Stimulated activated CD4-positive, alpha-beta T cell treated with anti-CD3 and anti-CD28 coated beads, TNF-alpha, amount 100 ng/mL, for 48 hours (primary cell): Measurements from ENCODE around the gene MSN.

Experiments used
- DNase-seq, 3 donors: peaks; one replicate each; pipeline ENCODE4 v3.0.0-alpha.2; 2020; ENCODE audit warnings: low read depth in 3 of 3

Gene MSN

DNA sequence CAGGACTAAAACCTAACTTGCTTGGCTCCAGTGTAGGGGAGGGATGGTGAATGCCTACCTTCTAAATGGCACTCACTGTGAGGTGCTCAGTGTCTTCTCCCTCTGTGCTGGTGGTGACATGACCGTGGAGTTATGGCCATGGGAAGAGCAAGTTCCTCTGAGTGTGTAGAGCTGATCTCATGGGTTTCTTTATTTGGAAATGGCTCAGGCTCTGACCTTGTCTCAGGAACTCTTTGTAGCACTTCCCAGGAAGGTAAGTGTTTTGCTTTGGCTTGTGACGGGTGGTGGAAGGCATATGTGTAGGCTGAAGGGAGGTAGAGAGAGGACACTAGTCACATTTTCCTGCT, 6.4 kb downstream of the MSN start:
- no peak for DNase-seq

DNA sequence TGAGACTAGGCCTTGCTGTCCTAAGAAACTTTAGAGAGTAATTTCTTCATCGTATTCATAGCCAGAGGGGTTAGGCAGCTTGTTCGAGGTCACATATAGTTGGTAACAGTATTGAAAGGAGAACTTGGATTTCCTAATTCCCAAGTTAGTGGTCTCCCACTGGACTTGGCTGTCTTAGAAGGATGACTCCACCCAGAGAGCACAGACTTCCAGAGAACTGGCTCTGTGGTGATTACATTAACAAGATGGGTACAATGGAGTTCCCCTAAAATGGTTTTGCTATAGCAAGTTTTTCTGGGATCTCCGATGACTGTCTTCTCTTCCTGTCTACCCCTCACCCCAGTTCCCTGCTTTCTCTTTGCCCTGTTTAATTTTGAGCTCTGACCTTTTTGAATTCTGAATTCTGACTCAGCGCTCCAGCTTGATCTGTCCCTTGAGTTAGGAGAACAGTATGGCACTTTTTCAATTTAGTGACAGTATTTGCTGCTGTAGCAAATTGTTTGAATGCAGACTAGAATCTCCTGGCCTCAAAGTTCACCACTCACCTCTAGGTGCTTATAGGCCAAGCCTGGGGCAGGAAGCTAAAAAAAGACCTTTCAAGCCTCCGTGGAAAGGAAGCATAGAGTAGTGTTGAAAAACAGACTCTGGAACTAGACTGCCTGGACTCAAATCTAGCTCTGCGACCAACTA, 6.9 kb downstream of the MSN start:
- DNase-seq, result no peak

DNA sequence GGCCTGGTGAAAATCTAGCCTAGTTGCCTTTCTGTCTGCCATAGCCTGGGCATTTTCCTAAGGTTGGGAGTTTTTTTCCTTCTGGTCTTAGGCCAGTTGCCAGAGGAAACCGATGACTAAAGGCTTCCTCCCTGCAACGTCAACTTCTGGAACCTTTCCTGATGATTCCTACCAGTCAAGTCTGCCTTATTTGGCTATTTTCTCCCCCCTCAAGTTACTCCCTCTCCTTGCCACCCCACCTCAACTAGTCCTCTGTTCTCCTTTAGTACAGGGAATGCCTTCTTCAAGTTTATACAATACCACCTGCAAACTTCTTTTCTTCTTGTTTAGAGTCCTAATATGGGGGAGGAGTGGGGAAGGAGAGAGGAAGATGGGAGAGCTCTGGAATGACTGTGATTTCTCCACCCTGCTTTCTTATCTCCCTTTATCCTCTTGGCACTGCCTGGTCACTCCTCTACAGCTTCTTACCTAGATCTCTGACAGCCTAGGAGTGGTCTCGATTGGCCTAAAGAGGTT, 10.6 kb downstream of the MSN start:
- DNase-seq, result no peak

DNA sequence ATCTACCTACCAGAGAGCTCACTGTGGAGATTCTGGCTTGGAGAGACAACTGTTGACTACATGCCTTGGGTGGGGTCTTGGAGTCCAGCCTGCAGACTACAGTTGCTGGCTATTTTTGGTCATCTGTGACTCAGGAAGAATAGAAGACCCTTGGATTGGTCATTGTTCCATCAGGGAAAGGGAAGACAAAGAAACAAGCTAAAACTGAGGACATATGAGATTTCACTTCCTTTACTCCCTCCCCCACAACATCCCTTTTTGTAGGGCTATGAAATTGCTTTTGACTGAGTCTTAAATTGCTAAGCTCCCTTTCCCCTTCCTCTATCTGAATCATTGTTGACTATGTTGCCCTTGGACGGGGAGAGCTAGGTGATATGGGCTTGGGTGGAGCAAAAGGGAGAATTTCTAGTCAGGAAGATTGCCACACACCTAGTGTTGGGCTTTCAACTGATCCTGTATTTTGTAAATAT, 11.7 kb downstream of the MSN start:
- no peak for DNase-seq

DNA sequence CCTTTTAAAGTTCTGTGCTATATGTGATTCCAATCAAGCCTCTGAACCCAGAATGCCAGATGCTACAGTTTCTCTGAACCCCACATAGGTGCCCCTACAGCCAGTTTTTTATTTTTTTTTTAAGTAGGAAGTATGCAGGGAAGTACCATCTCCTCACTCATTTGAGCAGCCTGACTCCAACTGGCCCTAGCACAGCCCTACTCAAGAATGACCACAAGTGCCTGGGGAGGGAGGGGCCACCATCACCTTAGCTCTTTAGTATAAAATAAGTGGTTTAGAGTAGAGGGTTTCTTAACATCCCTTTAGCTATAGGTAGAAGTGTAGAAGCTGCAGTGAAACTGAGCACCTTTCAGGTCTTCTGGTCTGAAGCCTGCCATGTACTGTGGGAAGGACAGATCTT, 14.4 kb downstream of the MSN start:
- no peak for DNase-seq

DNA sequence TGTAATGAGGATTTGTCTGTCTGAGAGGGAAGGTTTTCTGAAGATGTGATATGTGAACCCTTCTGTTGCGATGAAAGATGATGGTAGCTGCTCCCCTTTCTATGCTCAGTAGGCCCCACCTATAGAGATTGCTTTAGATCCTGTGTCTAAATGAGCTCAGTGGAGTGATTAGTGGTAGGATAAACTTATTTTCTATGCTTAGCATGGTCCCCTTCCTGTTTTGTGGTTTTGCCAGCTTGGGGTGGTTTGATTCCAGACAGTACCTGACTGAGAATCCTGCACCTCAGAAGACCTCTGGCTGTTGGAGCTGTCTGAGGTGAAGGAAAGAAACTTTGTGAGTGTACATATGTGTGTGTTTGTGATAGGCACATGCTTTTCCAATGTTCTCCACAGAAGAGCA, 17.7 kb downstream of the MSN start:
- no peak for DNase-seq

DNA sequence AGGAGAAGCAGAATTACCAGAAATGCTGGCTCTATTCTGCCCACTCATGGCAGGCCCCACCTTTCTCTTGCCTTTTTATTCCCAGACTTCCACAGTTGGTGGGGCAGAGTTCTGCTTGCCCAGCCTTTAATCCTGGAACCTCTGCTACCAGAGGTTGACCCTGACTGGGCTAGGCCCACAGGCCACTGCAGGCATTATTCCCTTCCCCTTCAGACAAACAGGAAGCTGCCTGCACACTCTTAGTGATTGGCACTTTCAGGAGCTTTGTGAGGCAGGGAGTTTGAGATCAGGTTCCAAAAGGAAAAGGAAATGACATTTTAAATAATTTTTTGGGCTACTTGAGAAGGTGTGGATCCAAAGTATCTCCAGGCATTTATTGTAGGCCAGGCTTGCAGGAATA, 18.8 kb downstream of the MSN start:
- no peak for DNase-seq

DNA sequence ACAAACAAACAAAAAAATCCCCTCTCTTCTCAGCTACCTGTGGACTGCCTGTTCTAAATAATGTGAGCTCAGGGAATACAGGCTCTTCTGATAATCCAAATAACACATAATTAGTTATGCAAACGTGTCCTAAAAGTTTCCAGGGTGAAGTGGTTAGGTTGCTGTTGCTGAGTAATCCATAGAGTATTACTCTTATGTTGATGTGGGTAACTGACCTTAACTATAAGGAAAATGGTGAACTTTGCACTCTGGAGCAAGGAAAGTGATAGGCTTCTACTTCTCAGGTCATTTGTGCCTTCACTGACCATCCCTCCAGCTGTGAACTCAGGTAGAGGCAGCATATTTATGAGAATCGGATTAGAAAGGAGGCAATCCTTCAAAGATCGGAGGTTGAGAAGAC, 19.9 kb downstream of the MSN start:
- no peak for DNase-seq

DNA sequence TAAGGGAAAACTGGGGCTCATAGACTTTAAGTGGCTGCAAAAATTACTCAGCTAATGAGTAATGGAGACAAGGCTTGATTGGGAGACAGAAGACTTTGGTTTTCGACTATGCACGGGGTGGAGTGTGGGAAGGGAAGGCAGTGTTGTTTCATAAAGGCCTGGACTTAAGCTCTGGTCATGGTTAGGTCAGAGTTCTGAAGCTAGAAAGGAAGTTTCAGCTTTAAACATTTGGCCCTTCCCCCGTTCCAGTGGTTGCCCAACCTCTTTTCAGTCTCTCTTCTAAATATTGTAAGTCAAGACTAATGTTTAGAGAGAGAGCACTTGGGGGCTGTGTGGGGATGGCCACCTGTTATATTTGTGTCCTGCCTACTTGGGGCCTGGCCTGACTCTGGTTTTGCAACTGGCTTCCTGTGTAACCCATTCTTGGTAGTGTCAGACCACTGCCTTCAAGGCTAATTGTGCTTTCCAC, 21.0 kb downstream of the MSN start:
- no peak for DNase-seq

DNA sequence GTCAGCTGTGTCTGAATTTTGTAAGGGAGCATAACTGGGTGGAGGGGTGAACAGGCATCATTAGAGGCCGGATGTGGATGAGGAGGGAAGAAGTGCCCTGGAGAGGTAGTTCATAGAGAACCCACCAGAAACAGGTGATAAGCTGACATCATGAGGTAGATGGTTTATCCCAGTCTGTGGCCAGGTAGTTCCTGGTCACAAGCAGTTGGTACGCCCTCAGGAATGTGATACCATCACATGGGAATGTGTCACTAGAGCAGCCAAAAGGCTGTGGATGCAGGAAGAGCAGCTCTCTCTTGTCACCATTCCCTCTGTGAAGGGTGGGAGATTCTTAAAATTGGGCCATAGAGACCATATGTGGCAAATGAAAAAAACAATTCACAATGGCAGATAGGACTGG, 21.9 kb downstream of the MSN start:
- no peak for DNase-seq

DNA sequence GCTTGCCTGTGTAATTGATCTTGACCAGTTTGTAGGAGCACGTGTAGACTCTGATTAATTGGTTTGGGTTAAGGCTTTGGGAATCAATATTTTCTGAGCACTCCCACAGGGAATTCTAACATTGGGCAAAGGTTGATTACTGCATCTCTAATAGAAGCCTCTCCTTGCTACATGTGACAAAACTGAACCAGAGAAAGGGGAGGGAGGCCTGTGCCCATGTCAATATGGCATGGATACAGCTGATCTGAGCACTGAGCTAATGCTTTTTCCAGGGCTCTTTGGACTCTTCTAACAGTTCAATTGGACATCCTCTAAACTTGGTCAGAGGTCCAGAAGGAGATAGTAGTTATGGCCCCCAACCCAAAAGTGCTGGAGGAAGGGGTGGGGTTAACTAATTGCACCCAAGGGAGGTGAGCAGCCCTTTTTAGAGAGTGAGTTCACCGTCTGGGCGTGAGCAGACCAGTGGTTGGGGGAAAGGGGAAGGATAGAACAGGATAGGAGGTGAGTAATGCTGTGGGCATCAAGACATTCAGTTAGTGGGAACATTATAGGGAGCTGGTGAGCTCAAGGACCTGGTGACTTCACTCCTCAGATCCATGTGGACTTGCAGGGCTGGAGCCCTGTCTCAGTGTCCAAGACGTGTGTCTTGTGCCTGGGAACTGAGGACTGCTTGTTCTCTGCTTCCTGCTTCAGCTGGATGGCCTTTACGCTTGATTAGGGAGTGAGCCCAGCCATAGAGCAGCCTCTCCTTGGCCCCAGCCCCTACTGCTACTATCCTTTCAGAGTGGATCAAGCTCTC, 22.8 kb downstream of the MSN start:
- DNase-seq, result no peak

DNA sequence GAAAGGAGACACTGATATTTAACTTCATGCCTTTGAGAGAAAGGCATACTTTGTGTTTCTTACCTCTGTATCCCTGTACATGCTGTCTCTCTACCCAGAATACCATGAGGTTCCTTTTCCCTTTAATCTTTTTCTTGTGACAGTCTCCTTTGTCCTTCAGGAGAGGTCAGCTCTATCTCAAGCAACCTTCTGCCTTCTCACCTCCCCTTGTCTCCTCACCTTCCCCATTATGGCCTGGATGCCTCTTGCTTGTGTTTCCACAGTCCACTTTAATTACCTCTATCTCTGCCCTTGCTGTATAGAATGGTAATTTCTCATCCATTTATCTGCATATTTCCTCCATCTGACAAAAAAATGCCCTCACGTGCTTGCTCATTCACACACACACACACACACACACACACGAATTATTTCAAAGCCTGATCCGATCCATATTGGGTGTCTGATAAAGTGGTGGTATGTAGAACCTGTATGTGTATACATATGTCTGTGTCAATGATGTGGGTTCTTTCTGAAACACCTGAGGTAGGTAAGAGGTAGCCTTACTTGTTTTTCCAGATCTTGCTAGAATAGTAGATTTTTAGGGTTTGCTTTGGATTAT, 28.5 kb downstream of the MSN start:
- DNase-seq, result no peak

DNA sequence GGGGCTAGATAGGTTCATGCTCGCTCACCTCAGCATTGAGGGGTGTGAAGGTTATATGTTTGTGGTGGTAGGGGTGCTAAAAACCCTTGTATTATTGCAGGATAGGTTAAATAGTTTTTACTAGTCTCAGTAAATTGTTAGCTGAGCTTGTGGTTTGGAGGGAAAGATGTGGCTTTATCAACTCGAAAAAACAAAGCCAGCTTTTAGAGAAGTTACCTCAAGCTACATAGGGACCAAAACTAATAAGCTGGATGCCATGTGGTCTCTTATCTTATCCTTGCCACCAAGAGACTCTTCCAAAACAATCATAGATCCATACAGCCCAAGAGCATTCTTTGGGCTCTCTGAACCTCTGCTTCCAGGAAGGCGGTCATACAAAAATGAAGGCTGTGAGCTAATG, 29.2 kb downstream of the MSN start:
- DNase-seq, result no peak

DNA sequence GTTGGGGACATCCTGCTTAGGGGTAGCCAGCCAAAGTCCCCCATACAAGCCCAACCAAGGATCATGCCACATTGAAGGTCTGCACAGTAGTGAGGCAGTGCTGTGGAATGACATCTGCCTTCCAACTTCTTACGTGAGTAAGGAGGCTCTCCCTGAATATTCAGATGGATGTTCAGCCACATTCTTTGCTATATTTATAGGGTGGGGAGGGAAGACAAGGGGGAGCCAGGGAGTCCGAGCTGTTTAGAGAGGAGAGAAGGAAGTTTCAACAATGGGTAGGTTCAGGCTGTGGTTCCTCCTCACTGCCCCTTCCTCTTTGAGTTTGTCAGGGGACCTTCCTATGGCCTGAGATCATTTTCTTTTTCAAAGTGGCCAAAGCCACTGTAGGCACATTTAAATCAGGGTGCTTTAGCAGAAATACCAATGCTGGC, 29.8 kb downstream of the MSN start:
- DNase-seq, result no peak

DNA sequence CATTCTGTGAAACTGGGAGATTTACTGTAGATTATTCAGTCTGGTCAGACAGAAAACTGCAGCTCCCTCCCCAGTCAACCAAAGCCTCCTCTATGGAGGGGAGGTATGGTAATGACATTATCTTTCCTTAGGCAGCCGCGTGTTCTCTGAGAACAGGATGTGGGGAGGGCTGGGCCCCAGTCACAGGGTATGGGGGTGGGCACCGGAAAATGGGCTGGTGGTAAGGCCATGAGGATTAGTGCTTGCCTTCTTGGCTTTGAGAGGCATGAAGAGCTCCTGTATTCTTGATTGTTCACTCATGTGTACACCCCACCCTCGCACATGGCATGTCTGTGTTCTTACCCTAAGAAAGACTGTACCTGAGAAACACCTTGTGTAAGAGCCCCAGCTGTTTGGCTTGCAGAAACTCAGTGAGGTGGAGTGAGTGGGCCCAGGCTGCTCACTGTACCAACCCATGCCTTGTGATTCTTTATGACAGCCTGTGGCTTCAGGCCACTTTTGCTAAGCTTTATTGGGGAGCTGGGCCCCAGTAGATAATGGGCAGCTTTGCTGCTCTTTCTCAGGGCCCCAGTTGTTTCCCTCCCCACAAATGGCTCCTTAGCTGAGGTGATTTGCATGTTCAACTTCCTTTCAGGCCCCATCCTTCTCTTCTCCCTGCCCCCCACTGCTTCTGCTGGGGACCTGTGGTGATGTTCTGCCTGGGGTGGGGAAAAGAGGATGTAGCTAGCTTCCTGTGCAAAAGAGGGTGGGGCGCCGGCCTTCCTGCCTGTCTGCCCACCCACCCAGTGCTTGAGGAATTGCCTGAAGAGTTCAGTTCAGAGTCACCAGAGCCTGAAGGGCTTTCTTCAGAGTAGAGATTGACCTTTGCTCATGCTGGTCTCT, 30.7 kb downstream of the MSN start:
- DNase-seq, result peak; percentile 27 to 64 (median 60)

DNA sequence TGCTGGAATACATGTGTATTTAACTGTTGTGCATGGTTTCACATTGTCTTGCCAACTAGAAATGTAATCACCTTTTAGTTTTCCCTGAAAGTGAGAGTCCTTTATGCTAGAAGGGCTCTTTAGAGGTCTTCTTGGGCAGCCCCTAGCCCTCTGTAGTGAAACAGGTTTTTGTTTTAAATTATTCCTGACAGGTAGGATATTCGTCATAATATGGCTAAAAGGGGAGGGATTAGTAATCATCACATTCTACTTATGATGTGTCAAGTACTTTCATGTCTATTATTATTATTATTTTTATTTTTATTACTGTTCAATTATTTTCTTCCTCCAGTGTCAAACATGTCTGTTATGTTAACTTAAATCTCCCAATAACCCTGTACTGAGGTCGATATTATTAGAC, 35.5 kb downstream of the MSN start:
- DNase-seq, result no peak

DNA sequence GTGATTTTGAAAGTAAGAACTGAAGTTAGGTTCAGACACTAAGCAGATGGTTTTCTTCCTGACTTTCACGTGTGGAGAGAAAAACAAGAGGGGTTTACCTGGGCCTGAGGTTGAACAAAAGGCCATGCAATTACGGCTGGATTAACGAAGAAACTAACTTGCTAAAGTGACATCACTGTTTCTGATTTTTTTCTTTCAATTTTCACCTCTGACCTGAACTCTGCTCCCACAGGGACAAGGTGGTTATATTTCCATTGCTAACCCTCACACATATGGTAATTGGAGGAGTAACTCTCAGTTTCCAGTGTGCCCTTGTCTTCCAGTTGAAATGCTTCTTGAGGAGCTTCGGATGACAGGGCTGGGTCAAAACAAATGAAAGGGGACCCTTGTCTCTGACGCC, 38.0 kb downstream of the MSN start:
- DNase-seq, result no peak

DNA sequence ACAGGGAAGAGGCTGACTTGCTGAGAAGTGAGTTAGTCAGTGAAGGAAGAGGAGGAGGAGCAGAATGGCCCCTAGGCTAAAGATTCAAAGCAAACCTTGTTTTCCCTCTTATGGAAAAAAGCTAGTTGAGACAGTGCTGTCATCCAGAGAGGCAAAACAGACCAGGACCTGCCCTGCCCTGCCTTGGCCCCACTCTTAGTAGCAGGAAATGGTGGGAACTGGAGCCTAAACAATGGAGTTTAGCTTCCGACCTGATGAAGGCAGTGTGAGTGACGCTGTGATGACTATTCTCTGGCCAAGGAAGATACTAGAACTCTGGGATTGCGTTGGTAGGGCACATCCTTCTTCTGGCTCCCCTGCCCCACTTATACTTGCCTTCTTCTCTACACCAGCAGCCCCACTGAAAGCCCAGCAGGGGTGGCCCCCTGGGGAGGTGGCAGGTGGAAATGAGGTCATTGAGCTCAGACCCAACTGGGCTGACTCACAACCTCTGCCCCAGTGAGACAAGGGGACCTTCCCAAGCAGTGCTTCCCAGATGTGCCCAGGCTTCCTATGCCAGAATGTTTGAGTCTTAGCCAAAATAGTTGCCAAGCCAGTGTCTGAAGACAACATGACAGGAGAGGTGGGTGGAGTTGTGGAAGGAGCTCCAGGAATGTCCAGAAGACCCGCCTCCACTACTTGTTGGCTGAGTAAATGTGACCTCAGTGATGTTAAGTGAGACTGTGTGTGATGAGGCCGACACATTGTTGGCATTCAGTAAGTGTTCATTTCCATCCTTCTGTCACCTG, 38.8 kb downstream of the MSN start:
- peak in 2 of 3 donors; percentile 33 to 40 for DNase-seq

DNA sequence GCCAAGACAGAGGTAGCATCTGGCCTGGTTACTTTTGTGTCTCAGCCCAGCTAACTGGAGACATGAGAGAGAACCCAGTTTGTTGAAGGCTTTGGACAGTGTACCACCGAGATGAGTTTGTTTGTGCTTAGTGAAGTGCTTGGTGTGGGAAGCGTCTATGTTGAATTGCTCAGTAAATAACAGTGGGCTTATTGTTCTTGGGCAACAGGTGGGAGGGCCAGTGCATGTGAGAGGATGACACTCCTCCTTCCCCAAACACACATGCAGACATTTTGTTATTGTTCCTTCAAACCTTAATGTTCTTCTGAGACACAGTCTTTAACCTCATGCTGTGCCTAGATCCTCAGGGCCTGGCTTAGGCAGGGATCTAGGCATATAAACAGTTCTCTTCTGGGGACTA, 39.7 kb downstream of the MSN start:
- DNase-seq, result no peak

DNA sequence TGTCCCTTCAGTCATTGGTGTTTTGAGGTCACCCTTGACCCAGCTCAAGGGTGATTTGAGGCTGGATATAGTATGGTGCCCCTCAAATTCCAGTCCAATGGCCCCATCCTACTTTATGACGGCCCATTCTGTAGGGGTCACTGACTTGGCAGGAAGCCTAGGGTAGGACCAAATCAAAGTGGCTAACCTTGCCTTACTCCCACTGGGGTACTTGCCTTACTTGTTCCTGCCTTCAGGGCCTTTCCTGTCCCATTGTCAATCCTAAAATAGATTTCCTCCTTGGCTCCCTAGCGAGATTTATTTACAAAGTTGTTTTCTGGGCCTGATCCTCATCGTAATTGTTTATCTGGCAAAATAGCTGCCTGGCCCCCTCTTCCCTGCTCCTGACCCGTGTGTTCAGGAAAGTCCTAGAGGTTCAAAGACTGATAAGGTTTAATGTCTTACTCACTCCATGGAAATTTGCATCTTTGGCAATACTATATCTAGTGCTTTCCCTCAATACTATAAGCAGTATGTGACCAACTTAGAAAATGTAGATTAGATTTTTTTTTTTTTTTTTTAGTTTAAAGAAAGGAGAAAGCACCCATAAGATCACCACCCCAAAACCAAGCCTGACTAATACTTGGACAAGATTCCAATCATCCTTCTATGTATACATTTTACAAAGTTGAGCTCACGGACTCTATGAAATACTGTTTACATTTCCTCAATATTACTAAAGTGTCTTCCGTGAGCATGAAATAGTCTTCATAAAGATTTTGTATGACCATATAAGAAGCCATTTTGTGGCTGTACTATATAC, 44.8 kb downstream of the MSN start:
- DNase-seq, result no peak
